Effector memory CD4-positive, alpha-beta T cell (primary cell): Measurements from ENCODE around the gene RAB34.

ENCODE experiments used
- DNase-seq, 3 donors: peaks; one replicate each; pipeline ENCODE4 v3.0.0-alpha.2; 2020
- H3K27ac ChIP-seq: 2 replicates; pipeline ENCODE4 v1.7.0; 2013; ENCODE audit warnings: mild to moderate bottlenecking, low read length, moderate library complexity; ENCODE audit not compliant: insufficient read depth, poor library complexity, severe bottlenecking
- H3K27me3 ChIP-seq: replicated peaks from 2 replicates; pipeline ENCODE4 v1.7.0; 2013; ENCODE audit warnings: mild to moderate bottlenecking, low read length; ENCODE audit not compliant: insufficient read depth, control insufficient read depth, poor library complexity, severe bottlenecking
- H3K36me3 ChIP-seq: 2 replicates; pipeline ENCODE4 v1.7.0; 2013; ENCODE audit warnings: mild to moderate bottlenecking, low read length, moderate library complexity; ENCODE audit not compliant: control insufficient read depth, insufficient read depth
- H3K4me1 ChIP-seq: 2 replicates; pipeline ENCODE4 v1.7.0; 2013; ENCODE audit warnings: low read length, mild to moderate bottlenecking; ENCODE audit not compliant: control insufficient read depth, insufficient read depth, poor library complexity, severe bottlenecking
- H3K4me3 ChIP-seq: 2 replicates; pipeline ENCODE4 v1.7.0; 2013; ENCODE audit warnings: low read length, low read depth, mild to moderate bottlenecking; ENCODE audit not compliant: insufficient read depth, poor library complexity, severe bottlenecking
- H3K9me3 ChIP-seq: 2 replicates; pipeline ENCODE4 v1.7.0; 2013; ENCODE audit warnings: mild to moderate bottlenecking, low read length, moderate library complexity; ENCODE audit not compliant: control insufficient read depth

The RAB34 gene

DNA sequence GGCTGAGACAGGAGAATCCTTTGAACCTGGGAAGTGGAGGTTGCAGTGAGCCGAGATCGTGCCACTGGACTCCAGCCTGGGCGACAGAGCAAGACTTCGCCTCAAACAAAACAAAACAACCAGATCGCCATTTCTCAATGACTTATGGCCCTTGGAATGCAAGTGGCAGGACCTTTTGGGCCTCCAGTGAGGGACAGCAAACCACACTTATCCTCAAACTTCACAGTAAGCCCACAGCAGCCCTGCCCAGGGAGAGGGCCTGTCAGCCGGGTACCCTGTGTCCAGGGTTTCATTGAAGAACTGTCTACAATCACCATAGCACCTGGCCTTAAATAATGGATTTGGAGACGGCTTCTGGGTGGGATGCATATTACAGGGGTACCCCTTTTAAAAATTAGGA, 37.8 kb upstream of the RAB34 start:
- no peaks in the 10 kb centered on the region for H3K9me3 ChIP-seq
- DNase-seq: no peak
- no peaks in the 10 kb centered on the region for H3K27me3 ChIP-seq
- peaks cover 27% of the 10 kb centered on the region for H3K36me3 ChIP-seq
- H3K27ac ChIP-seq: no peak overlapping the region
- no peaks in the 10 kb centered on the region for H3K4me1 ChIP-seq
- no peak overlapping the region for H3K4me3 ChIP-seq

DNA sequence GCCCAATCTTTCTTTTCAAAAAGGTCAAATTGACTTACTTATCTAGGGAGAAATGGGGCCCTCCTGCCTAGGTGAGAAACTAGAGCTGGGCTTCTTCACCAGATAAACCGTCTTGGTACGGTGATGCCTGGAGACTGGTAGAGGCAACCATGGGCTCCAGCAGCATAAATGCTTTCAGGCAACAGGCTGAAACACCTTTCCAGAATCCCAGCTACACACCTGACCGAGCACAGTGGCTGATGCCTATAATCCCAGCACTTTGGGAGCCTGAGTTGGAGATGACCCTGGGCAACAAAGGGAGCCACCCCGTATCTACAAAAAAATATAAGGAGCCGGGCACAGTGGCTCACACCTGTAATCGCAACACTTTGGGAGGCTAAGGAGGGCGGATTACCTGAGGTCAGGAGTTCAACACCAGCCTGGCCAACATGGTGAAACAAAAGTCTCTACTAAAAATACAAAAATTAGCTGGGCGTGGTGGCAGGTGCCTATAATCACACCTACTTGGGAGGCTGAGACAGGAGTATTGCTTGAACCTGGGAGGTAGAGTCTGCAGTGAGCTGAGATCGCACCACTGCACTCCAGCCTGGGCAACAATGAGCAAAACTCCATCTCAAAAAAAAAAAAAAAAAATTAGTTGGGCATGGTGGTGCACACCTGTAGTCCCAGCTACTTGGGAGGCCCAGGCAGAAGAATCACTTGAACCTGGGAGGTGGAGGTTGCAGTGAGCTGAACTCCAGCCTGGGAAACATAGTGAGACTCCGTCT, 34.1 kb upstream of the RAB34 start:
- no peak overlapping the region for H3K27ac ChIP-seq
- no peak overlapping the region for H3K4me3 ChIP-seq
- H3K27me3 ChIP-seq: no peaks in the 10 kb centered on the region
- H3K36me3 ChIP-seq: peaks cover 10% of the 10 kb centered on the region
- H3K9me3 ChIP-seq: no peaks in the 10 kb centered on the region
- DNase-seq: no peak
- H3K4me1 ChIP-seq: peaks cover 4% of the 10 kb centered on the region

DNA sequence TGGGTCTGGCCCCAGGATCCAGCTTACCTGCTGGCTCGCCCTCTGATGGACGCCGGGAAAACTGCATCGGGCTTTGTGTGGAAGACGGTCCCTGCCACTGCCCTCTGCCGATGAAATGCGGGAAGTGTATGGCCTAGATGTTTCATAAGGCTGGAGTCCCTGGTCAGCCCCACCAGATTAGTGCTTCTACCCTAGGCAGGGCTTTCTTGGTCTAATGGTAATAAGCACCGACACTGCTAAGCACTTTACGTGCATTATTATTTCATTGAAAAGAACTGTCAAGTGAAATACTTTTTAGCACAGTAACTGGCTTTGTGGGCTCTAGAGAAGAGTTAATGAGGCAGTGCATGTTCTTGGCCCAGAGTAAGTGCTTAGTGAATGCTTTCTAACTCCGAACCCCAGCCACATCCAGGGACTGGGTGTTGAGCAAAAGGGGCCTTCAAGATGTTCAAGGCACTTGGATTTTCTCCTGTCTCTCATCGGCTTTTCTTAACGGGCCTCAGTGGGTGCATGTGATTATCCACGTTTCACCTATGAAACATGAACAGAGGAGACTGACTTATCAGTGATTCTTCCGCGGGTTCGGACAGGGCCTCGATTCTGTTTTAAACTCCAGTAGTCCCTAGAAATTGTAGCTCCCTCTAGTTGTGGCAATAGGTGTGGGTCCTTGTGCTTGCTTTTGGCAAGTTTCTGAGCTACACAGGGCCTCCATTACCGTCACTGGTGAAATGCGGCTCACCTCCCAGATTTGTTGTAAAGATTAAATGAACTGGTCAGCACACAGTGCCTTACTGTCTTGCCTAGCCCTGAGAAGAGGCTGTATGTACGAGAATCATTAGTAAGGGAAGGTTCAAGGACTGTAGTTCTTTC, 32.7 kb upstream of the RAB34 start:
- Histone ChIP-seq H3K4me3 (no peak overlapping the region), H3K4me1 (peaks cover 10% of the 10 kb centered on the region), H3K27me3 (no peaks in the 10 kb centered on the region), H3K36me3 (peaks cover 10% of the 10 kb centered on the region), H3K9me3 (no peaks in the 10 kb centered on the region), H3K27ac (peak overlapping the region; percentile 60)
- peak; percentile 77 to 86 (median 79) for DNase-seq

DNA sequence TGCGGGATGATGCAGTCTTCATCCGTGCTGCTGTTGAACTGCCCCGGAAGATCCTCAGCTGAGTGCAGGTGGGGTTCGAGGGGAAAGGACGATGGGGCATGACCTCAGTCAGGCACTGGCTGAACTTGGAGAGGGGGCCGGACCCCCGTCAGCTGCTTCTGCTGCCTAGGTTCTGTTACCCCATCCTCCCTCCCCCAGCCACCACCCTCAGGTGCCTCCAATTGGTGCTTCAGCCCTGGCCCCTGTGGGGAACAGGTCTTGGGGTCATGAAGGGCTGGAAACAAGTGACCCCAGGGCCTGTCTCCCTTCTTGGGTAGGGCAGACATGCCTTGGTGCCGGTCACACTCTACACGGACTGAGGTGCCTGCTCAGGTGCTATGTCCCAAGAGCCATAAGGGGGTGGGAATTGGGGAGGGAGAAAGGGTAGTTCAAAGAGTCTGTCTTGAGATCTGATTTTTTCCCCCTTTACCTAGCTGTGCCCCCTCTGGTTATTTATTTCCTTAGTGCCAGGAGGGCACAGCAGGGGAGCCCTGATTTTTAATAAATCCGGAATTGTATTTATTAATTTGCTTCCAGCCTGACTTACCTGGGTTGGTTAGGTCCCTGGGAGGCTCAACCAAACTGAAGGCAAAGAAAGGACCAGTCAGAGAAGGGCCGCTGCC, 32.0 kb upstream of the RAB34 start:
- Histone ChIP-seq H3K9me3 (no peaks in the 10 kb centered on the region), H3K36me3 (peaks cover 10% of the 10 kb centered on the region), H3K4me1 (peaks cover 17% of the 10 kb centered on the region), H3K27ac (peak overlapping the region; percentile 60), H3K27me3 (no peaks in the 10 kb centered on the region), H3K4me3 (no peak overlapping the region)
- DNase-seq: no peak

DNA sequence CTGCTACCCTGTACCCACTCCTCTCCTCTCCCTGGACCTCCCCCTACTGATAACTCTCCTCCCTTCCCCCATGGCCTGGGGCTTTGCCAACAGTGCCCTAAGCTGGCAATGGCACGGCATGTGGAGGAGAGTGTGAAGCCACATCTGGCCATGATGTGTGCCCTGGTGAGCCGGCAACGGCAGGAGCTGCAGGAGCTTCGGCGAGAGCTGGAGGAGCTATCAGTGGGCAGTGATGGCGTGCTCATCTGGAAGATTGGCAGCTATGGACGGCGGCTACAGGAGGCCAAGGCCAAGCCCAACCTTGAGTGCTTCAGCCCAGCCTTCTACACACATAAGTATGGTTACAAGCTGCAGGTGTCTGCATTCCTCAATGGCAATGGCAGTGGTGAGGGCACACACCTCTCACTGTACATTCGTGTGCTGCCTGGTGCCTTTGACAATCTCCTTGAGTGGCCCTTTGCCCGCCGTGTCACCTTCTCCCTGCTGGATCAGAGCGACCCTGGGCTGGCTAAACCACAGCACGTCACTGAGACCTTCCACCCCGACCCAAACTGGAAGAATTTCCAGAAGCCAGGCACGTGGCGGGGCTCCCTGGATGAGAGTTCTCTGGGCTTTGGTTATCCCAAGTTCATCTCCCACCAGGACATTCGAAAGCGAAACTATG, 31.3 kb upstream of the RAB34 start:
- Histone ChIP-seq H3K36me3 (peaks cover 10% of the 10 kb centered on the region), H3K27me3 (no peaks in the 10 kb centered on the region), H3K9me3 (no peaks in the 10 kb centered on the region), H3K4me3 (no peak overlapping the region), H3K27ac (no peak overlapping the region), H3K4me1 (peaks cover 22% of the 10 kb centered on the region)
- no peak for DNase-seq

DNA sequence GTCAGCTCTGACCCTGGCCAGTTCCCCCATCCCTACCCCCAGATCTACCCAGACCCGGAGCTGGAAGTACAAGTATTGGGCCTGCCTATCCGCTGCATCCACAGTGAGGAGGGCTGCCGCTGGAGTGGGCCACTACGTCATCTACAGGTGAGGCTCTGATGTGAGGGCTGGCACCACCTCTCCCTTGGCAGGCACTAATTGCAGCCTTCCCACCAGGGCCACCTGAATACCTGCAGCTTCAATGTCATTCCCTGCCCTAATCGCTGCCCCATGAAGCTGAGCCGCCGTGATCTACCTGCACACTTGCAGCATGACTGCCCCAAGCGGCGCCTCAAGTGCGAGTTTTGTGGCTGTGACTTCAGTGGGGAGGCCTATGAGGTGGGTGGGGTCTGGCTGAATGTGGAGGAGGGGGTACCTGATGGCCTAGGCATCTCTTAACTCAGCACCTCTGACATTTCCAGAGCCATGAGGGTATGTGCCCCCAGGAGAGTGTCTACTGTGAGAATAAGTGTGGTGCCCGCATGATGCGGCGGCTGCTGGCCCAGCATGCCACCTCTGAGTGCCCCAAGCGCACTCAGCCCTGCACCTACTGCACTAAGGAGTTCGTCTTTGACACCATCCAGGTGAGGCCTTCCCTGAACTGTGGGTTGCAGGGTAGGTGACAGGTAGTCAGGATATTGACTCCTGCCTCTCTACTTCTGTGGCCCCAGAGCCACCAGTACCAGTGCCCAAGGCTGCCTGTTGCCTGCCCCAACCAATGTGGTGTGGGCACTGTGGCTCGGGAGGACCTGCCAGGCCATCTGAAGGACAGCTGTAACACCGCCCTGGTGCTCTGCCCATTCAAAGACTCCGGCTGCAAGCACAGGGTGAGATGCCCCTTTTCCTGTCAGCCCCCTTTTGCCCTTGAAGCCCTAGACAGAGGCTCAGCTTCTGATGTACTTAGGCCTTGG, 30.4 kb upstream of the RAB34 start:
- Histone ChIP-seq H3K4me1 (peaks cover 27% of the 10 kb centered on the region), H3K27ac (no peak overlapping the region), H3K4me3 (no peak overlapping the region), H3K36me3 (peaks cover 10% of the 10 kb centered on the region), H3K9me3 (no peaks in the 10 kb centered on the region), H3K27me3 (no peaks in the 10 kb centered on the region)
- DNase-seq: no peak

DNA sequence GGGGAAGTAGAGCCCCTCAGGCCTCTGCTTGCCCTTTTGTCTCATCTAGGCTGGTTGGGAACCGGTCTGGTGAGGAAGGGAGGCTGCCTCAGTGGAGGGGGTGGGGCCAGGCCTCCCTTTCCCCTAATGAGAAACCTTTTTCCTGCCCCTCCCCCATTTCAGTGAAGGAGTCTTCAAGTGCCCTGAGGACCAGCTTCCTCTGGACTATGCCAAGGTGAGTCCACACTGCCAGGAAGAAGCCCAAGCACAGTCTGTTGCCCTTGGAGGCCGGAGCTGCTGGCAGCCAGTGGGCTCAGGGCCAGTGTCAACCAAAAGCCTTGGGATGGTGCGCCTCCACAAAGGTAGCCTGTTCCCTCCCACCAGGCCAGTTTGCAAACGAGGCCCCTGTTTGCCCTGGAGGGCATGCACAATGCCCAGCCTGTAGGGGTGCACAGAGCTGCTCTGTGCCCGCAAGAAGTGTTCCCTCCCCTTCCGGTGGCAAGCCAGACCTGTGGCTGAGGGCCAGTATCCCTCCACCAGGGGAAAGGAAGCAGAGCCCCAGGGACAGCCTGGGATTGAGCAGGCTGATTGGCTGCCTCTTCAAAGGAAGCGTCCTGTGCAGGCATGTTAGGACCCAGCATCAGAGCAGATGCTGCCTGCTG, 29.5 kb upstream of the RAB34 start:
- Histone ChIP-seq H3K36me3 (peaks cover 10% of the 10 kb centered on the region), H3K27me3 (no peaks in the 10 kb centered on the region)

DNA sequence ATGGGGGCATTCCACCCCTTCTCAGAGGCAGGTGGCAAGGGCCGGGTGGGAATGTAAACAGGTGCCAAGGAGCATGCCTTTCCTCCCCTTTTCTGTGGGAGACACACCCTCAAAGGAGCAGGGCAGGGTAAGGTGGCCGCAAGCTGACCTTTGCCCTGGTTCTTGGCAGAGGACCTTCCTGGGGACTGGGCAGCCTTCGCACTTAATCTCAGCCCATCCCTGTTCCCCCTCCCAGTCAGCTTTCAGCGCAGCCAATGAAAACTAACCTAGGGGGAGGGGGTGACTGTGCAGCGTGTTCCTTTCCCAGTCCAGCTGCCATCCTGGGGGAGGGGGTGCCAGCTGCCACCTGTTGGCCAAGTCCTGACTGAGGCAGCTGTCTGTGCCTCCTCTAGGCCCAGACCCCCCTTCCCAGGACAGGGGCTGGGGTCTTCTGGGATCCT, 29.0 kb upstream of the RAB34 start:
- peaks cover 28% of the 10 kb centered on the region for H3K4me1 ChIP-seq

More for the DNA sequence above, 29.5 kb upstream of the RAB34 start:
- Histone ChIP-seq H3K4me3 (no peak overlapping the region), H3K9me3 (no peaks in the 10 kb centered on the region), H3K27ac (no peak overlapping the region), H3K4me1 (peaks cover 28% of the 10 kb centered on the region)
- no peak for DNase-seq

More for the DNA sequence above, 29.0 kb upstream of the RAB34 start:
- Histone ChIP-seq H3K4me3 (no peak overlapping the region), H3K27ac (no peak overlapping the region), H3K36me3 (peaks cover 10% of the 10 kb centered on the region), H3K27me3 (no peaks in the 10 kb centered on the region), H3K9me3 (no peaks in the 10 kb centered on the region)
- DNase-seq: no peak
